Endothelial cell of umbilical vein (primary cell): ENCODE data around the gene MAP1B. TPM values are rescaled to one million over a fixed set of nuclear protein-coding genes. Genes with fewer than 3 reads are reported as not detected.

Source experiments
- BruUV-seq: library from RNA; stranded (reverse); fragments of 400-500 nt; replicated peaks from 2 replicates; lab custom pipeline; 2021; lab: Mats Ljungman, UMichigan
- CTCF ChIA-PET: fragments of 300-600, 350-600 bp; sonication (Branson Sonifier 250); formaldehyde crosslinking; loops from one replicate; lab custom pipeline; 2021; ENCODE audit warnings: antibody characterized with exemption, inconsistent platforms; lab: Charles Lee
- POLR2A ChIA-PET: fragments of 300-600, 350-600 bp; sonication (Branson Sonifier 250); formaldehyde crosslinking; loops from one replicate; lab custom pipeline; 2021; ENCODE audit warnings: antibody characterized with exemption, inconsistent platforms; lab: Charles Lee
- DNase-seq: peaks from one replicate; pipeline ENCODE4 v3.0.0-alpha.2; 2011; ENCODE audit warnings: low read depth, low spot score
- FAIRE-seq: peaks from 2 replicates; lab custom pipeline; 2011; peaks lifted over from hg19 to GRCh38; lab: Jason Lieb, UNC
- H2AFZ ChIP-seq: 2 replicates; pipeline ENCODE4 v1.6.0; 2012; ENCODE audit warnings: low read depth, low read length, control low read depth, inconsistent platforms
- H3K27ac ChIP-seq: 2 replicates; pipeline ENCODE4 v1.5.1; 2011; ENCODE audit warnings: low read depth, mild to moderate bottlenecking, control low read depth, low read length, moderate library complexity; ENCODE audit not compliant: insufficient read depth
- H3K27me3 ChIP-seq, 2 experiments: 2 replicates each; pipeline versions ENCODE4 v1.6.0 to v1.6.1; 2011; ENCODE audit warnings: low read length in 2 of 2, mixed read lengths in 1 of 2; ENCODE audit not compliant: control insufficient read depth in 2 of 2, insufficient read depth in 2 of 2
- H3K36me3 ChIP-seq, 2 experiments: 2 replicates in 1 of 2; 3 replicates in 1 of 2; pipeline ENCODE4 v1.5.1; 2011; ENCODE audit warnings: low read length in 2 of 2, mild to moderate bottlenecking in 1 of 2, moderate library complexity in 1 of 2; ENCODE audit not compliant: control insufficient read depth in 2 of 2, insufficient read depth in 2 of 2; ENCODE audit errors: extremely low read depth in 1 of 2
- H3K4me1 ChIP-seq: 3 replicates; pipeline ENCODE4 v1.5.1; 2011; ENCODE audit warnings: mild to moderate bottlenecking, low read length; ENCODE audit not compliant: control insufficient read depth, insufficient read depth; ENCODE audit errors: extremely low read depth
- H3K4me2 ChIP-seq: 2 replicates; pipeline ENCODE4 v1.6.1; 2011; ENCODE audit warnings: low read length, control low read depth, mixed read lengths; ENCODE audit not compliant: insufficient read depth
- H3K4me3 ChIP-seq, 3 experiments: fragments of 200-600 bp in 1 of 3; sonication (generic), shearing (Covaris generic) in 1 of 3; replicated peaks in 1 of 3; 2 replicates each; pipeline ENCODE4 v1.5.1; 2011 to 2016; ENCODE audit warnings: control low read depth in 3 of 3, low read length in 3 of 3, mild to moderate bottlenecking in 2 of 3, inconsistent platforms in 1 of 3, low read depth in 1 of 3, moderate library complexity in 1 of 3; ENCODE audit not compliant: insufficient read depth in 1 of 3
- H3K79me2 ChIP-seq: 2 replicates; pipeline ENCODE4 v1.6.0; 2012; ENCODE audit warnings: low read length, inconsistent platforms; ENCODE audit not compliant: control insufficient read depth, insufficient read depth
- H3K9ac ChIP-seq: replicated peaks from 2 replicates; pipeline ENCODE3; 2011; ENCODE audit warnings: low read length, control low read depth; ENCODE audit not compliant: insufficient read depth; ENCODE audit errors: extremely low read depth
- H3K9me1 ChIP-seq: replicated peaks from 3 replicates; pipeline ENCODE4 v1.6.0; 2011; ENCODE audit warnings: mild to moderate bottlenecking, low read length; ENCODE audit not compliant: control insufficient read depth, insufficient read depth; ENCODE audit errors: extremely low read depth
- H3K9me3 ChIP-seq: replicated peaks from 2 replicates; pipeline ENCODE4 v1.5.1; 2012; ENCODE audit warnings: low read length, inconsistent platforms; ENCODE audit not compliant: control insufficient read depth, insufficient read depth
- H4K20me1 ChIP-seq: replicated peaks from 2 replicates; pipeline ENCODE3; 2011; ENCODE audit warnings: mild to moderate bottlenecking, low read length; ENCODE audit not compliant: control insufficient read depth, insufficient read depth; ENCODE audit errors: extremely low read depth
- EZH2 ChIP-seq: IDR thresholded peaks from 2 replicates; pipeline ENCODE4 v1.6.1; 2012; ENCODE audit warnings: borderline replicate concordance, low read depth, mild to moderate bottlenecking, moderate library complexity, low read length, inconsistent platforms; ENCODE audit not compliant: severe bottlenecking
- FOS ChIP-seq: IDR thresholded peaks from 2 replicates; pipeline ENCODE4 v1.6.1; 2011; ENCODE audit warnings: mild to moderate bottlenecking, low read length, moderate library complexity, borderline replicate concordance; ENCODE audit not compliant: insufficient read depth
- GATA2 ChIP-seq: IDR thresholded peaks from 2 replicates; pipeline ENCODE4 v1.7.0; 2011; ENCODE audit warnings: low read depth, mild to moderate bottlenecking, moderate library complexity, mixed read lengths, low read length; ENCODE audit not compliant: insufficient read length, insufficient read depth
- JUN ChIP-seq: IDR thresholded peaks from 2 replicates; pipeline ENCODE4 v1.6.1; 2011; ENCODE audit warnings: borderline replicate concordance, low read depth; ENCODE audit not compliant: insufficient read length, insufficient read depth
- MYC ChIP-seq: IDR thresholded peaks from one replicate; pipeline ENCODE4 v1.6.1; 2011; ENCODE audit warnings: mild to moderate bottlenecking, low read depth, low read length
- POLR2A ChIP-seq: IDR thresholded peaks from 2 replicates; pipeline ENCODE4 v1.6.1; 2012; ENCODE audit warnings: low read depth, mild to moderate bottlenecking, control low read depth, low read length
- POLR2AphosphoS5 ChIP-seq: IDR thresholded peaks from 2 replicates; pipeline ENCODE4 v1.6.1; 2012; ENCODE audit warnings: low read depth, mild to moderate bottlenecking, control low read depth, low read length, moderate library complexity; ENCODE audit not compliant: insufficient read depth
- dilution Hi-C: fragments of 300-500 bp; cut with MboI; formaldehyde crosslinking; loops from one replicate; pipeline ENCODE4 v1.15.0; 2019; ENCODE audit warnings: low sequenced_read_pairs; ENCODE audit not compliant: extremely low pct_ligation_motif_present
- intact Hi-C: fragments of 100-400 bp; cut with micrococcal nuclease; formaldehyde crosslinking; loops from one replicate; pipeline ENCODE4 v1.10.0; 2022
- polyA plus RNA-seq, 4 experiments: library from polyadenylated mRNA; depleted of rRNA in 3 of 4; stranded (reverse) in 3 of 4; unstranded in 1 of 4; fragments of >200 nt; gene quantifications; 2 replicates each; pipeline versions ENCODE4 v1.2.1 to v1.2.3, GENCODE V29; 2011 to 2012; ENCODE audit warnings: missing spikeins in 1 of 4
- total RNA-seq: library from RNA; stranded (reverse); gene quantifications from 2 replicates; pipeline ENCODE4 v1.2.3, GENCODE V29; 2021
- TF ChIP-seq, protein P1 (sequence below): IDR thresholded peaks from 2 replicates; pipeline ENCODE4 v1.6.1; 2011; ENCODE audit not compliant: insufficient read depth, insufficient read length
- TF ChIP-seq, protein P2 (sequence below), 2 donors: IDR thresholded peaks; 1 replicate in 1 of 2; 2 replicates in 1 of 2; pipeline ENCODE4 v1.5.1; 2011; ENCODE audit warnings: low read length in 2 of 2, mild to moderate bottlenecking in 2 of 2, moderate library complexity in 2 of 2, control low read depth in 1 of 2, inconsistent platforms in 1 of 2, low read depth in 1 of 2; ENCODE audit not compliant: insufficient read depth in 1 of 2; ENCODE audit errors: extremely low read depth in 1 of 2

MAP1B gene
- total and polyA plus RNA-seq, 2 donors (not counting 3 experiments of a cell fraction or from before 2014, with no cell fraction given), result 55.9 to 263 TPM

DNA sequence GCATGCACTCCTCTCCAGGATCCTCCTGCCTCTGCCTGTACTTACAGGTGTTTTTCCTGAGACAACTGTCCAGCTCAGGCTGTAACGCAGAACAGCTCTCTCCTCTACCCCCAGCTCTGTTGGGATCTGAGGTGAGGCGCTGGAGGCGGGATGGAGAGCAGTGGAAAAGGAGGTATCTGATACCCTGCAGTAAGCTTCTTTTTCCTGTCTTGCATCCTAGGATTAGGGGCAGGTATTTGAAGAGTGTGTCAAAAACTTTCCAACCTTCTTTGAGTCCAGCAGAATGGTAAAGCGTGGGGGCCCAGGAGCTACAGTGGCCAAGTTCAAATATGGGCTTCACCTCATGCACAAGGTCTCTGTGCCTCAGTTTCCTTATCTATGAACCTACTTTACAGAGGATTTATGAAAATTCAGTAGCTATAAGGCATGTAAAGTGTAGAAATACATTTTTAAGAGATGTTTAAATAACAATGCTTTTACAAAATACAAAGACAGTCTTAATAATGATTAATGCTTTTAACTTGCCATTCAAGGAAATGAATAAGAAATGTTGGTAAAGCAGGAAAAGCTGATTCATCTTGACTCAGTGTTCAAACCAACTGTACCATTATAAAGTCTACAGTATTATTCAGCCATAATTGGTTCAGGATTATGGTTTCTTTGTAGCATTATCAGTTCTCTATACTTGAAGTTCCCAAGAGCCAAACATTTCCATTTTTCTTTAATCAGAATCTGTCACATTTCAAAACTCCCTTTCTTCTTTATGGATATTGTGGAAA lies 26.1 kb downstream of the MAP1B start:
- Histone ChIP-seq H3K79me2 (peaks cover 72% of the 10 kb centered on the region), H3K9me3 (no peaks in the 10 kb centered on the region), H3K9ac (peak overlapping the region; percentile 64), H3K27ac (peak overlapping the region; percentile 92), H2AFZ (no peak overlapping the region), H3K4me3 (peak overlapping the region in 1 of 3 experiments; percentile 42), H3K4me1 (peaks cover 93% of the 10 kb centered on the region), H3K9me1 (no peaks in the 10 kb centered on the region), H3K4me2 (peak overlapping the region; percentile 90), H3K36me3 (peaks cover 0 to 2% of the 10 kb centered on the region in 2 experiments), H3K27me3 (no peaks in the 10 kb centered on the region), H4K20me1 (no peaks in the 10 kb centered on the region)
- FAIRE-seq (peak; percentile 81), DNase-seq (peak; percentile 86)
- ChIA-PET POLR2A (interaction anchor here (0.5 to 0.9 kb wide), 3 partner anchors 10 to 601 kb away, joined by 3 read pairs; no protein-coding TSS in a partner anchor), CTCF (interaction anchor here (0.8 to 2.0 kb wide), 19 partner anchors 8 to 351 kb away, joined by 3 to 11 read pairs (median 4); no protein-coding TSS in a partner anchor)
- dilution Hi-C loops (no loop called here), intact Hi-C loops (loop anchor here (1.0 to 2.0 kb wide), 2 partner anchors 19 to 115 kb away; no protein-coding TSS in a partner anchor)
- no peak for TF ChIP-seq GATA2
- peak; percentile 97 for TF ChIP-seq FOS
- TF ChIP-seq, protein P1, sequence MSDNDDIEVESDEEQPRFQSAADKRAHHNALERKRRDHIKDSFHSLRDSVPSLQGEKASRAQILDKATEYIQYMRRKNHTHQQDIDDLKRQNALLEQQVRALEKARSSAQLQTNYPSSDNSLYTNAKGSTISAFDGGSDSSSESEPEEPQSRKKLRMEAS, result no peak
- TF ChIP-seq, protein P2, sequence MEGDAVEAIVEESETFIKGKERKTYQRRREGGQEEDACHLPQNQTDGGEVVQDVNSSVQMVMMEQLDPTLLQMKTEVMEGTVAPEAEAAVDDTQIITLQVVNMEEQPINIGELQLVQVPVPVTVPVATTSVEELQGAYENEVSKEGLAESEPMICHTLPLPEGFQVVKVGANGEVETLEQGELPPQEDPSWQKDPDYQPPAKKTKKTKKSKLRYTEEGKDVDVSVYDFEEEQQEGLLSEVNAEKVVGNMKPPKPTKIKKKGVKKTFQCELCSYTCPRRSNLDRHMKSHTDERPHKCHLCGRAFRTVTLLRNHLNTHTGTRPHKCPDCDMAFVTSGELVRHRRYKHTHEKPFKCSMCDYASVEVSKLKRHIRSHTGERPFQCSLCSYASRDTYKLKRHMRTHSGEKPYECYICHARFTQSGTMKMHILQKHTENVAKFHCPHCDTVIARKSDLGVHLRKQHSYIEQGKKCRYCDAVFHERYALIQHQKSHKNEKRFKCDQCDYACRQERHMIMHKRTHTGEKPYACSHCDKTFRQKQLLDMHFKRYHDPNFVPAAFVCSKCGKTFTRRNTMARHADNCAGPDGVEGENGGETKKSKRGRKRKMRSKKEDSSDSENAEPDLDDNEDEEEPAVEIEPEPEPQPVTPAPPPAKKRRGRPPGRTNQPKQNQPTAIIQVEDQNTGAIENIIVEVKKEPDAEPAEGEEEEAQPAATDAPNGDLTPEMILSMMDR (IDR thresholded peaks at IDR 0.05; ENCODE audit: extremely low read depth in 1 of 2, insufficient read depth in 1 of 2, low read depth in 1 of 2, low read length in 2 of 2), result no peak
- no peak for TF ChIP-seq MYC
- TF ChIP-seq POLR2A, result no peak
- TF ChIP-seq POLR2AphosphoS5, result peak; percentile 13
- TF ChIP-seq JUN, result peak; percentile 93
- no peak for TF ChIP-seq EZH2
- BruUV-seq, result TSS peak; percentile 67
